HS-27A (cell line): ENCODE measurements around the gene RNU6-7.
A peak's percentile ranks its signal among the peaks of the same experiment; 100 is the strongest.

Experiments
- DNase-seq: peaks from one replicate; pipeline ENCODE4 v3.0.0-alpha.2; 2012; ENCODE audit warnings: low read depth, missing footprints

RNU6-7 gene

DNA sequence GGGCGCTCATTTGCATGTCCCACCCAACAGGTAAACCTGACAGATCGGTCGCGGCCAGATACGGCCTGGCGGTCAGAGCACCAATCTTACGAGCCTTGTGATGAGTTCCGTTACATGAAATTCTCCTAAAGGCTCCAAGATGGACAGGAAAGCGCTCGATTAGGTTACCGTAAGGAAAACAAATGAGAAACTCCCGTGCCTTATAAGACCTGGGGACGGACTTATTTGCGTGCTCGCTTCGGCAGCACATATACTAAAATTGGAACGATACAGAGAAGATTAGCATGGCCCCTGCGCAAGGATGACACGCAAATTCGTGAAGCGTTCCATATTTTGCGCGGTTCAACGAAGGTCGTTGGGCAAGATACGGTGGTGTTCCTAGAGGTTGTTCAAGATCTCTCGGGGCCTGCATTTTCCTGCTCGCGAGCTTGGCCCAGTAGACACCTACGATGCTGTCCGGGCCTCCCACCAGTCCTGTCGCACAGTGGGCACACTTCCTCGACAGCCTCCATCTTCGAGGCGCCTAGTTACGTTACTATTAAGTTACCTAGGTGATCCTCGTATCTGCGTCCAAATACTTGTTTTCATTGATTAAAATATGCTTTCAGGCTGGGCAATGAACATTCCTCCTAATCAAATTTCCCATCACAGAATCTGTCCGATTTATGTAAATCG, at the start of gene RNU6-7:
TSS of gene RNU6-7 (plus strand) at position 230 of the 675 bp plus-strand sequence.
- no peak for DNase-seq

DNA sequence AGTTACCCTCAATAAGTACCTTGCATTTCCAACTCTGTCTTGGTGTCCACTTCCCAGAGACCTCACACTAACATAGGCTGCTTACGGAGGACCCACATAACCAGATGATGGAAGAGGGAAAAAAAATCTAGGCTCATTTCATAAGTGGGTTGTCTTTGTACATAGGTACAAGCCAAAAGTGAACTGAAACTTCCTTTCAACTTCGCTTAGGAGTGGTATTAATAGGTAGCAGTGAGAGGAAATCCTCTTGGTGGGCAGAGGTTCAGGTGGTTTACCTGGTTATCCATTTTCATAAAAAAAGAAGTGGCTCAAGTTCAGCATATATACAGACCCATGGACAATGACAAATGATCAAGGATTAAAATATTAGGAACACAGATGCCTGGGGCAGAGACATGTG, 35.8 kb upstream of the RNU6-7 start:
- no peak for DNase-seq

DNA sequence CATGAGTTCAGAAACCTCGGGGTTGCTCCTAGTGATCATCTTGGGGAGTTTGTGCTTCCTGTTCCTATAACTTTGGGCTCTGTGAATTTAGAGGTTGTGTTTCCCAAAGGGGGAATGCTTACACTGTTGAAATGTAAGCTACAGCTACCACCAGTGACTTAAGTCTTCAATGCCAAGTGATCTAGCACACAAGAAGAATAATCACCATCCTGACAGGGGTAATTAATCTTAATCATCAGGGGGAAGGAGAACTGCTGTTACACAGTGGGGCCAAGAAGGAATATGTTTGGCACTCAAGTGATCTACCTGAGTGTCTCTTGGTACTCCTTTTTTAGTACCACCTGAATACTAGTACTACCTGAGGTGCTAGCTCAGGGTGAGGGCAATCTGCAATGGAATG, 34.9 kb upstream of the RNU6-7 start:
- no peak for DNase-seq

DNA sequence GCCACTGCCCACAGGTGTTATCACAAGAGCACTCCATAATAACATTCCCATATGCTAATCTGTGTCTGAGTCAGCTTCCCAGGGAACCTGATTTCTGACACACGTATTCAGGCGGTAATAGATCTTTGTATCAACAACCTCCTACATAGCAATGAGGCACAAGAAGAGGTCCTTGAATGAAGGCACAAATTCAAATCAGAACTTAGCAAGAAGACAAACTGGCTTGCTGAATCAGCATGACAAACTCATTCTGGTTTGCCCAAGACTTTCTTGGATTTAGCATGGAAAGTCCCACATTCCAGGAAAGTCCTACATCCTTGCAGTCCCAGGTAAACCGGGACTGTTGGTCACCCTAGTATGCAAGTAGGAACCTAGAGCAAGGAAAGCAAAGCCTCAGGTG, 33.9 kb upstream of the RNU6-7 start:
- no peak for DNase-seq

DNA sequence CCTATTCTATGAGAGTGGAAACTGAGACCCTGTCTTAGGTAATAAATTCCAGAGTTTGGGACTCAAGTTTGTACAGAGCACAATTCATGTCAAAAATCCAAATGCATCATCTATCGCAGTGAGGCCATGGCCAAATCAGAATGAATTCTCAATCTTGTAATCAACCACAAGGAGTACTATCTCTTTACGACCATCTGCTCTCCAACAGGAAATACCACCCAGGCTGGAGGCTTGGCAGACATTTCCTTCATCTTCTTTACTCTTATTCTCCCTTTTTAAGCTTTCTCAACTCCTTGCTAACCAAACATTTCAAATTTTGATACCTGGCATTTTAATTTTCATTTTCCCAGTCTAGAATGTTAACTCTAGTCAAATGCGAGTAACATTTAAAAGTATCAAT, 32.7 kb upstream of the RNU6-7 start:
- no peak for DNase-seq

DNA sequence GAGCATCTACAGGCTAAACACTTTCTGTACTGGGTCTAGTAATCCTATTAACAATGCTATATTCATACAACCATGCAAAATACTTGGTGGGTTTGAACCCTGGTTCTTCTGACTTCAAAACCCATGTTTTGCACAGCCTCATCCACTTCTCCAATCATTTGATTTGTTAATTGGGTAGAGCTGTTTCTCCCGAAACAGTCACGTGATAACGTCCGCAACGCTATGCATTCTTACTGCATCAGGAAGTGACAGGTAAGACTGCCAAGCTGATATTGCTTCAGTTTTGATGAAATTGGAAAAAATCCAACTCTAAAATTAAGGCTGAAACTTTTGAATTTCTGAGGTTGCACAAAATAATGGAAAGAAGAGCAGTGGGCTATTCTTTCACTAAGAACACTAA, 30.4 kb upstream of the RNU6-7 start:
- DNase-seq, result no peak

DNA sequence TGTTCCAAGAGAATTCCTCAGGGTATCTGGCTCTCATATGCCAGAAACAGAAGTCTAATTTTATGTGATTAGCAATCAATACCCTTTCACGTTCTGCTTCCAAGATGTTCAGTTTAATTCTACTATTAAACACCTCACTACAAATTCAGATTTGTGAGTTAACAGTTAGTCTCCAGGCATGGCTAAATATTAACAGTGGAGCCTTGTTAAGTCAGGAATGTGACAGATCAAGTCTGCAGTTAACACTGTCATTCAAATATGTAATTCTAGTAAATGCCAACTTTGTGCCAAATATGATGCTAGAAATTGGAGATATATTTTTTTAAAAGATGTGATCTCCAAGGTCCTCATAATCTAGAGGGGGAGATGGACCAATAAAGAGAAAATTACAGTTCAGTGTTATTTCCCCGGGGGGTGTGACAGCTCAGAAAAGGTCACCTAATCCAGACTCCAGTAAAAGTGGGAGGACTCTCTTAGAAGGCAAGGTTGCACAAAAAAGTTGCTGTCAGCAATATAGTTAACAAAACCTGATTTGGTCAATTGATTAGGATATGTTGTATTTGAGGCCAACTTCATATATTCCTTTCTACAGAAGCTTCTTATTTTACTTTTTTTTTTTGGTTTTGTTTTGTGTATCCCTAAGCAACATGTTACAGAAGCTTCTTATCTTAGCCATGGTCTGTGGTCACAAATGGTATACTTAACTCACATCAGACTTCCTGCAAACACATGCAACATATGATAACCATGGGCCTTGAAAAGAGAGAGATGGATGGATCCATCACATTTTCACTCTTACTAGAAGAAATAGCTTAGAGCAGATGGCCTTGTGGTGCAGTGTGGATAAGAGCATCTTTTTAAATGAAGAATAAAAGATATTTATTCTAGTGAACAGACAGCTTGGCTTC, 18.4 kb upstream of the RNU6-7 start:
- DNase-seq, result no peak

DNA sequence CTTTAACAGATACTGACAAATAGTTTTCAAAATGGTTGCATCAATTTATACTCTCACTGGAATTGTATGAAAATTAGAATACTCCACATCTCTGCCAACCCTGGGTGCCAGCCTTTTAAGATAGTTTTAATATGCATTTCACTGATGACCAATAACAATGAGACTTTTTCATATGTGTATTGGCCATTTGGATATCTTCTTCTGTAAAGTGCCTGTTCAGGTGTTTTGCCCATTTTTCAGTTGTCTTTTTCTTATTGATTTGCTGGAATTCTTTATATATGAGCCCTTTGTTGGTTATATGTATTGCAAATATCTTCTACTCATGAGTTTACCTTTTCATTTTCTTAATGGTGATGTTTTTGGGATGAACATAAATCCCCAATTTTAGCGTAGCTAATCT, 16.7 kb upstream of the RNU6-7 start:
- DNase-seq, result no peak

DNA sequence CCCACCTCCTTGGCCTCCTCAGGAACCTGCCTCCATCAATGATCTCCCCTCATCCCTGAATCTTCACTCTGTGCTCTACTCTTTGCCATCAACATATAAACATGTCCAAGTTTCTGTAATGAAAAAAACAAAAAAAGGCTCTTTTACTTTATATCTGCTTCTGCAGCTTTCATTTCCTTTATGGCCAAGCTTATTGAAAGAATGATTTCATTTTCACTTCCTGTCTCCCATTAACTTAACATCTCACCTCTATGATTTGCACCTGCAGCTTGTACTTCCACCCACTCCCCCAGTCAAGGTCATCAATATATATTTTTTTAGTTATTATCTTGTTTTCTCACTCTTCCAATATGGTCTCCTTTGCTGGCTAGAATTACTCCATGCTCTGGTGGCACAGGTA, 15.6 kb upstream of the RNU6-7 start:
- DNase-seq, result no peak

DNA sequence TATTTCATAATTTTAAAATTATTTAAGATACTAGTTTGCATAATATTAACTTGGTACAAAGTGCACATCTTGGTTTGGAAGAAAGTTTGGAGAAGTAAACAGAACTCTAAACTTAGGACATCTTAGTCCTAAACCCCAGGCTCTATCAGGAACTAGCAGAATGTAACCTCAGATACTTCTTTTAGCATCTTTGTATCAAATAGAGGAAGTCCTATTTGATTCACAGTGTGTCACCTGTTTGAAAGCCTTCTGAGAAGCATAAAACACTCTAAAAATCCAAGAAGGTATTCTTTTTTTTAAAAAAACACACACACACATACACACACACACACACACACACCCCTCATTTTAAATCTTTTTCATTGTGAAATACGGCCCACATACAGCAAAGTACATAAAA, 12.0 kb upstream of the RNU6-7 start:
- DNase-seq, result no peak

DNA sequence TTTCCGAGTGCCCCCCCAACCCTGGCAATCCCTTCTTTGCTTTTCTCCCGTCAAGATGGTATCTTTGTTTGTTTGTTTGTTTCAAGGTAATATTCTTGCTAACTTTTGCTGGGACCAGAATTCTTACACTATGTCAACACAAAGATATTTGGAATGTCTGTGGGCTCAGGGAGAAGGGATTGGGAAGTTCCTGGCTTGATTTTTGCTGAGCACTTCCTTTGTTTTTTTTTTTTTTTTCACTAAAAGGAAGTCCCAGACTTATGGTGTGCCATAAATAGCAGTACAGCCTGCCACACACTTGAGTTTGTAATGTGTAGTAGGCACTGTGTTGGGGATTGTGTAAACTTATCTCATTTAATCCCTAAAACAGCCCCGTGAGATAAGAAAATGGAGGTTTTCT, 11.2 kb upstream of the RNU6-7 start:
- DNase-seq, result no peak

DNA sequence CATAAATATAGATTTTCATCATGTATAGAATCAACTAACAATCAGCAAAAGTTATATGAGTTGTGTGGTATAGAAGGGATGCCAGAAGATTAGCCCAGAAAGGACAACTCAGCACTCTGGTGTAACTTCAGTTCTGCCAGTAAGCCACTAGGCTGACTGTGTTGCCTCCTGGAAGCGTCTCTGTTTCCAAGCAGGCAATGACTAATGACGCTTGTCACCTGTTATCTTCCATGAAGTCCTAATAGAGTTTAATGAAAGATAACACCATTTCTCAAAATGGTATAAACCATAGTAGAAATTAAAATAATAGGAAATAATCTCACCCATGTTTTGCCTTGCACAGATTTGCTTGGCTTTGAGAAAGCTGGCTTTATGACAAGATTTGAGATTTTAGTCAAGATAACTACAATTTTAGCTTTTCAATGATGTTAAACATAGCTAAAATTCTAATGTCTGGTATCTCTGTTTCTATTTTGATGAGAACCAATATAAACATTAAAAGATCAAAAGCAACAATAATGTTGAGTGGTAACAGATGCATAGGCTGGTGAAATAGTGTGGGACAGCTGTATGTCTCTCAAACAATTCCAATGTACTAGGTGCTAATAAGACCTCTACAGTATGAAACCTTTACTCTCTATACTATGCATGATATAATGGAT, 9.0 kb upstream of the RNU6-7 start:
- no peak for DNase-seq

DNA sequence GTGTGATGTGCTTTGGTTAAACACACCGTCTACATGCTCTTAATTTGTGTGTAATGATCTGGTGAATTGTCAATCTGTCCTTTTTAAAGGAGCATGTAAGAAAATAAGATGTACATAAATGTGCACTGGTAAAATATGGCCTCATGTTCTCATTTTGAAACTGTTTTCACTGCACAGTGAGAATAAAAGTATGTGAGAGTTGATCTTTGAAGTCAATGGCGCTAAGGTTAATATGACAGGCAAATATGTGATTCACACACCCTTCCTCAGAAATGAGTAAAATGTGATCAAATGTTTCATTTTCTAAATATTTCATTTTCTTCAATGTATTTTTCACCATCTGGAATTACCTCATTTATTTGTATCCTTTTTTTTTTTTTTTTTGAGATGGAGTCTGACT, 8.3 kb upstream of the RNU6-7 start:
- no peak for DNase-seq

DNA sequence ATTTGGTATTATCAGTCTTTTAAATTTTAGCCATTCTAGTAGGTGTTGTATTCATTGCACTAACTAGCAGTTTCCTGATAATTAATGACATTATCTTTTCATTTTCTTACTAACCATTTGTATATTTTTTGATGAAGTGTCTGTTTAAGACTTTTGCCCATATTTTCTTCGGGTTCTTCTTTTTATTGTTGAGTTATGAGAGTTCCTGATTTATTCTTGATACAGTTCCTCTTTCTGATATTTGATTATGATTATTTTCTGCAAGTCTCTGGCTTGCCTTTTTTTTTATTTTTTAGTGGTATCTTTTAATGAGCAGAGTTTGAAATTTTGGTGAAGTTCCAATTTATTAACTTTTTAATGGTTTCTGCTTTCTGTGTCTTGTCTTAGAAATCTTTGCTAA, 6.2 kb upstream of the RNU6-7 start:
- DNase-seq, result no peak

DNA sequence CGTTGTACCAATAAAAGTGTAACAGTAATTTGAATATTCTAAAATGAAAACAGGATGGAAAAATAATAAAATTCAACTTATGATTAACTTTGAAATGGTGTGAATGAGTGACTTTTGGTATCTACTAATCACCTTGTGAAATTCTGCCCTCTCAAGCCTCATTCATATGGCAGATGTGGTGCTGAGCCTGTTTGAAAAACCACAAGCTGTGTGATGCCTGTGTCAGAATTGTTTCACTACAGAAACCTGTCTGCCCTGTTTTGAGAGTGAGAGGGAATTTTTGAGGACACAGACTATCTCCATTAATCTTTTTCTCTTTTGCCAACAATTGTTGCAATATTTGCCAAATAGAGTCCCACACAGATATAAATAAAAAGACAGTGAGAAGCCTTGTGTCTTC, 3.9 kb upstream of the RNU6-7 start:
- no peak for DNase-seq

DNA sequence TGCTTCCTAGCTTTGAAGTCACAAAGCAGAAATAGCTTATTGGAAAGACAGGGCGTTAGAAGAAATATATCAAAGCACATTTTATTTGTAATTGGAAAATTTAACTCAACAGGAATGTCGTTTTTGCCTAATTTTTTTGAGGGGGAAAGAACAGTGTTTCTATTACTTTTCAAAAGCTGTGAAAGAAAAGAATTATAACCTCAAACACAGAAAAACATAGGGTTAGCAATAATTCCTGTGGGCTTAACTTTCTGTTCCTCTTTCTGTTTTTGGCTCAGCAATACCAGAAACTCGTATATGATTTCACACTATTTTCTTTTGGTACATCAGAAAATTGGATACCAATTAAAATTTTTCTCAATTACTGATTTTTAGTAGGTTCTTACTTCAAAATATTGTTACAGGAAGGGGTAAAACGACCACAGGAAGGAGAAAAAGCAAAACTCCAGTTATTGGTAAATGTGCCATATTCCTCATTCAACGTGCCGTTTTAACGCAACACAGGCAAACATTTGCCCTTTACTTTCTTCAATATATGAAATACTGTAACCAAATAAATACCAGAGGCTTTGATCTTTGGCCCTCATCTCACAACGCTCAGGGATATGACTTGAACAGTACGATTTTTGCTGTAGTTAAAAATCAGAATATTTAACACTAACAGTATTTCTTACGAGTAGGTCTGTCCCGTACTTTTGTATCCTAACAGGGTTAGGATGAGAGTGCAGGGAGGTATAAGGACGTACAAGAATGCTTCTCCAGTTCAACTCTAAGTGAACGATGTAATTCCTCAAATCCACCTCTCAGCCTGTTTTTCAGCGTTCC, 1.3 kb upstream of the RNU6-7 start:
- DNase-seq, result no peak

DNA sequence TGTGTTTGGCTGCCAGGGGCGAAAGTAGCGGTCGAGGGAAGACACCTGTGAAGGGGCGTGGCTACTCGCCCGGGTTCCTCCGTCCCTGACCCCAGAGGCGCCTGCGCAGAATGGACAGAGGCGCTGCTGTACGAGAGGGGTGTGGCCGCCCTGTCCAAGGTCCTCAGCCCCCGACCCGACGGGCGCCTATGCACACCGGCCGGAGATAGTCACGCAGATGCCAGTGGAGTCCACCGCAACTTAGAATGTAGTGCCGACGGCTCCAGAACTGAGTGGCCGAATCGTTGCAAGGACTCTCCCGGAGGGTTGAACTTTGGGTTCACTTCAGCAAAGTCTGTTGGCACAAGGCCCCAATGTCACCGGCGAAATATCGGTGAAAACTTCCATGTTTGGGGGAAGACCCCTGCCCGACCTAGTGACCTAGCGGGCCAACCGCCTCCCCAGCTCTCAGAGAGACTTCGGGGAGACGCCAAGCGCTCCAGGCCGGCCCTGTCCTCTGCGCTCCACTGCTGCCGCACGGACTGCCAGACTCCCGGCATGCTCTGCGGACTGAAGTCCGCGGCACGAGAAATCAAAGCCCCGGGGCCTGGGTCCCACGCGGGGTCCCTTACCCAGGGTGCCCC, 541 bp upstream of the RNU6-7 start:
- no peak for DNase-seq

DNA sequence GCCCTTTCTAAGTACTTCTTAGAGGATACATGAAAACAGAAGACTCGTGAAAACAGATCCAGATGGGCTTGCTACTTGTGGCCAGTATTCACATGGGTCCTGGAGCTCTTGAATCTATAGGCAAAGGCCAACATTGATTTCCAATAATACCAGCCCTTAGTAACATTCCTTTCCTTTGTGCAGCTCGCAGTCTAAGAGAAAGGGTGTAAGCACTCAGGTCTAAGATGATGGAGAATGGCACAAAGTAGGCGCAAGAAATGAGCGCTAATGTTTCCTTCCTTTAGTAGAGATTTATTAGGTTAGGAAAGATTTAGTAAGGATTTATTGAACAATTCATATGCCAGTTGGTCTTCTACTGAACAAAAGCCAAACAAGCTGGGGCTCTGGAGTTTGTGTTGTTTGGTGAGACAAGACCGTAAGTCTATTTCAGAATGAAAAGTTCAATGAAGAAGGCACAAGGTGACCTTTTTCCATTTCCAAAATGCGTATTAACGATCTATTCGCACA, 699 bp downstream of the RNU6-7 start:
- no peak for DNase-seq

DNA sequence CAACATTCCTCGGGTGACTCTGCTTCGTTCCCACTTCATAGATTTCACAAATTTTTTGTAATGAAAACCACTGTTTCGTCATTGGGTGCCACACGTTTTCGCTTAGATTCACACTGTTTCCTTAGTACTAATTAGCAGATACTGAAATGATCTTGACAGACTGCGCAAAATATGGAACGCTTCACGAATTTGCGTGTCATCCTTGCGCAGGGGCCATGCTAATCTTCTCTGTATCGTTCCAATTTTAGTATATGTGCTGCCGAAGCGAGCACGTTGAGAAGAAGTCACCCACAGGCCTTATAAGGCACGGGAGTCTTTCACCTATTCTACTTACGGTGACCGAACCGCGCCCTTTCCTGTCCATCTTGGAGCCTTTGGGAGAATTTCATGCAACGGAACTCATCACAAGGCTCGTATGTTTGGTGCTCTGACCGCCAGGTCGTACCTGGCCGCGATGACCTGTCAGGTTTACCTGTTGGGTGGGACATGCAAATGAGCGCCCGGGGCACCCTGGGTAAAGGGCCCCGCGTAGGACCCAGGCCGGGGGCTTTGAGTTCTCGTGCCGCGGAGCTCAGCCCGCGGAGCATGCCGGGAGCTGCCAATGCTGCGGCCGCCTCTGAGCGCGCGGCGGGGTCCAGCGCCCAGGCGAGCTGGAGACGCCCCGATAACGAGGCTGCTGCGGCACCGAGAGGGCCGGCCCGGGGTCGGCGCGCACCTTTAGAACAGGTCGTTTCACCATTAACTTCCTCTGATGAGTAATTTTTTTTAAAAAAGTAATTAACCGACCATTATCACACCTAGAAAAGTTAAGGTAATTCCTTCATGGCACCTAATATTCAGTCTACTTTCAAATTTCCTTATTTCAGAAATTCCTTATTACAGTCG, 1.4 kb downstream of the RNU6-7 start, which contains the start of gene RNU6-8:
TSS of gene RNU6-8 (minus strand) at position 272 of the 885 bp plus-strand sequence.
- DNase-seq, result peak; percentile 79

DNA sequence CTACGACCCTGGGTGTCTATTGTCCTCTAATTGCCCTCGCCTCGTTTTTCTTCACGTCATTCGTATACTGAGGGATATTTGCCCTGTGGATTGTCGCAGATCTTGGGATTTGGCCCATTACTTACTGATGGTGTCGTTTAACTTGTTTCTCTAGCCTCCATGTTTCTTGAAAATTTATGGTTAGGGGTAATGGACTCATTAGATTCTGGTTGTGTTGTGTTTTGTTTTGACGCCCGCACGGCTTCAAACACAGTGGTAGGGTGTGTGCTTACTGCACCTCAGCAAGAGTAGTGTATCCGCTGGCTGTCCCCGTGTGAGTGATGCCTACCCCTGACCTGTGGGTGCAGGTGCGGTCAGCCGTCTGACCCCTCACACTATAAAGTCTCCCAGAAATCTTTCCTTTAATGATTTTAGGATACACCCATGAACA, 2.1 kb downstream of the RNU6-7 start:
- DNase-seq, result no peak
